Stimulated activated CD4-positive, alpha-beta T cell treated with anti-CD3 and anti-CD28 coated beads, Interleukin-2, amount 100 ng/mL, for 4 hours (primary cell): ENCODE measurements around the gene MCF2.

Experiments
- DNase-seq: peaks from one replicate; pipeline ENCODE4 v3.0.0-alpha.2; 2020; ENCODE audit warnings: low read depth

The MCF2 gene

GRCh38 chrX:139600105-139600504 is 107.9 kb downstream of the MCF2 start:
- DNase-seq: no peak

- no peak for DNase-seq
Measured at GRCh38 chrX:139596068-139596467, 111.9 kb downstream of the MCF2 start.

- DNase-seq: no peak
Measured at GRCh38 chrX:139585613-139586012, 122.4 kb downstream of the MCF2 start.

GRCh38 chrX:139581068-139581467 is 126.9 kb downstream of the MCF2 start:
- DNase-seq: no peak

- DNase-seq: no peak
Measured at GRCh38 chrX:139566981-139567380, 141.0 kb downstream of the MCF2 start.

GRCh38 chrX:139563251-139563650 is 144.7 kb downstream of the MCF2 start:
- no peak for DNase-seq

GRCh38 chrX:139560221-139560620 is 147.7 kb downstream of the MCF2 start:
- DNase-seq: no peak

- no peak for DNase-seq
Measured at GRCh38 chrX:139559383-139560042, 148.5 kb downstream of the MCF2 start.

GRCh38 chrX:139554991-139555675 is 152.8 kb downstream of the MCF2 start:
- no peak for DNase-seq

- DNase-seq: no peak
Measured at GRCh38 chrX:139554376-139554775, 153.6 kb downstream of the MCF2 start.

- no peak for DNase-seq
Measured at GRCh38 chrX:139544591-139544990, 163.4 kb downstream of the MCF2 start.

- DNase-seq: no peak
Measured at GRCh38 chrX:139543920-139544319, 164.0 kb downstream of the MCF2 start.

GRCh38 chrX:139542652-139543051 is 165.3 kb downstream of the MCF2 start:
- no peak for DNase-seq

- DNase-seq: no peak
Measured at GRCh38 chrX:139538907-139539790, 168.8 kb downstream of the MCF2 start.

- no peak for DNase-seq
Measured at GRCh38 chrX:139533444-139533843, 174.5 kb downstream of the MCF2 start.

- DNase-seq: no peak
Measured at GRCh38 chrX:139532834-139533233, 175.1 kb downstream of the MCF2 start.
